GM12891 (cell line): ENCODE measurements around the gene GADD45B.

ENCODE experiments used
- PAX5 ChIP-seq: IDR thresholded peaks from 2 replicates; pipeline ENCODE4 v1.6.1; 2011; ENCODE audit warnings: low read length, moderate library complexity, mild to moderate bottlenecking; ENCODE audit not compliant: insufficient read depth, severe bottlenecking
- POLR2A ChIP-seq: IDR thresholded peaks from 2 replicates; pipeline ENCODE4 v1.6.1; 2011; ENCODE audit warnings: low read depth, low read length, control low read depth
- POLR2AphosphoS5 ChIP-seq: IDR thresholded peaks from 2 replicates; pipeline ENCODE4 v1.6.1; 2011; ENCODE audit warnings: low read depth, low read length, control low read depth
- POU2F2 ChIP-seq: IDR thresholded peaks from 2 replicates; pipeline ENCODE4 v1.6.1; 2011; ENCODE audit warnings: low read depth, mild to moderate bottlenecking, control low read depth, low read length, moderate library complexity
- SPI1 ChIP-seq: IDR thresholded peaks from 2 replicates; pipeline ENCODE4 v1.6.1; 2011; ENCODE audit warnings: low read depth, low read length, control low read depth
- TAF1 ChIP-seq: IDR thresholded peaks from 2 replicates; pipeline ENCODE4 v1.6.1; 2011; ENCODE audit warnings: low read depth, low read length, control low read depth

- TF ChIP-seq POLR2A (no peak), SPI1 (no peak), TAF1 (no peak), PAX5 (no peak), POU2F2 (no peak), POLR2AphosphoS5 (no peak; the same call in 1 of the 2 replicates)
Observed at GRCh38 chr19:2440515-2440914, 35.4 kb upstream of the GADD45B start.
